Gastrocnemius medialis (tissue), 4 donors: Measurements from ENCODE around the gene CAMK1. TPM values are rescaled to one million over a fixed set of nuclear protein-coding genes. Genes with fewer than 3 reads are reported as not detected.
A peak's percentile ranks its signal among the peaks of the same experiment; 100 is the strongest.

ENCODE experiments used
- ATAC-seq, 2 donors: fragments of 150-250 bp; one replicate each; pipeline ENCODE4 v1.9.1; 2016
- DNase-seq, 2 donors: peaks; one replicate each; pipeline ENCODE4 v3.0.0-alpha.2; 2019
- H3K27ac ChIP-seq, 4 donors: fragments of 200-600 bp; sonication (generic); 1 replicate in 1 of 4; 2 replicates in 3 of 4; pipeline ENCODE4 v1.5.1; 2016 to 2018; ENCODE audit warnings: mild to moderate bottlenecking in 2 of 4, moderate library complexity in 1 of 4
- H3K27me3 ChIP-seq, 3 donors: fragments of 200-600 bp; sonication (generic) in 2 of 3; 1 replicate in 1 of 3; 2 replicates in 2 of 3; pipeline versions ENCODE4 v1.5.1 to v1.6.0; 2016 to 2019; ENCODE audit warnings: mild to moderate bottlenecking in 1 of 3, moderate library complexity in 1 of 3
- H3K36me3 ChIP-seq, 2 donors: fragments of 200-600 bp; sonication (generic) in 1 of 2; one replicate each; pipeline ENCODE4 v1.5.1; 2017 to 2018
- H3K4me1 ChIP-seq, 2 donors: fragments of 200-600 bp; sonication (generic) in 1 of 2; one replicate each; pipeline ENCODE4 v1.5.1; 2016 to 2017; ENCODE audit warnings: mild to moderate bottlenecking in 2 of 2
- H3K4me3 ChIP-seq, 4 donors: fragments of 200-600 bp; sonication (generic) in 3 of 4; 1 replicate in 1 of 4; 2 replicates in 3 of 4; pipeline ENCODE4 v1.5.1; 2016 to 2019; ENCODE audit warnings: mild to moderate bottlenecking in 2 of 4
- H3K9me3 ChIP-seq, 3 donors: fragments of 200-600 bp; sonication (generic) in 2 of 3; 1 replicate in 1 of 3; 2 replicates in 2 of 3; pipeline ENCODE4 v1.5.1; 2016 to 2019
- POLR2A ChIP-seq, 2 donors: fragments of 450-650 bp; IDR thresholded peaks; one replicate each; pipeline ENCODE4 v1.6.1; 2017; ENCODE audit warnings: antibody characterized with exemption in 2 of 2, mild to moderate bottlenecking in 2 of 2, moderate library complexity in 2 of 2
- in situ Hi-C, 4 donors: fragments of 200-750 bp; cut with MboI; loops; one replicate each; pipeline versions ENCODE4 v1.15.0 to v1.8.0; 2017; ENCODE audit warnings: low sequenced_read_pairs in 4 of 4
- intact Hi-C: fragments of 100-400 bp; cut with DNase I; formaldehyde crosslinking; loops from one replicate; pipeline ENCODE4 v1.15.1; 2023; ENCODE audit warnings: low total_unique reads
- total RNA-seq, 4 donors: library from RNA; depleted of rRNA; stranded (reverse); fragments of >200 nt; gene quantifications; one replicate each; pipeline versions ENCODE4 v1.1.0 to v1.2.3, GENCODE V29; 2016
- TF ChIP-seq, protein P1 (sequence below), 5 experiments: fragments of 450-650 bp in 3 of 5; fragments of 200-600 bp in 2 of 5; sonication (generic) in 2 of 5; IDR thresholded peaks in 4 of 5; conservative IDR thresholded peaks in 1 of 5; 1 replicate in 4 of 5; 2 replicates in 1 of 5; pipeline ENCODE4 v1.5.1; 2016 to 2019; ENCODE audit warnings: antibody characterized with exemption in 5 of 5, mild to moderate bottlenecking in 3 of 5, moderate library complexity in 3 of 5

CAMK1 gene
- 10 to 100 TPM in 1 of 4 donors, 1 to 10 TPM in 3; 2.1 to 11.6 (median 8.0) TPM for total RNA-seq

DNA sequence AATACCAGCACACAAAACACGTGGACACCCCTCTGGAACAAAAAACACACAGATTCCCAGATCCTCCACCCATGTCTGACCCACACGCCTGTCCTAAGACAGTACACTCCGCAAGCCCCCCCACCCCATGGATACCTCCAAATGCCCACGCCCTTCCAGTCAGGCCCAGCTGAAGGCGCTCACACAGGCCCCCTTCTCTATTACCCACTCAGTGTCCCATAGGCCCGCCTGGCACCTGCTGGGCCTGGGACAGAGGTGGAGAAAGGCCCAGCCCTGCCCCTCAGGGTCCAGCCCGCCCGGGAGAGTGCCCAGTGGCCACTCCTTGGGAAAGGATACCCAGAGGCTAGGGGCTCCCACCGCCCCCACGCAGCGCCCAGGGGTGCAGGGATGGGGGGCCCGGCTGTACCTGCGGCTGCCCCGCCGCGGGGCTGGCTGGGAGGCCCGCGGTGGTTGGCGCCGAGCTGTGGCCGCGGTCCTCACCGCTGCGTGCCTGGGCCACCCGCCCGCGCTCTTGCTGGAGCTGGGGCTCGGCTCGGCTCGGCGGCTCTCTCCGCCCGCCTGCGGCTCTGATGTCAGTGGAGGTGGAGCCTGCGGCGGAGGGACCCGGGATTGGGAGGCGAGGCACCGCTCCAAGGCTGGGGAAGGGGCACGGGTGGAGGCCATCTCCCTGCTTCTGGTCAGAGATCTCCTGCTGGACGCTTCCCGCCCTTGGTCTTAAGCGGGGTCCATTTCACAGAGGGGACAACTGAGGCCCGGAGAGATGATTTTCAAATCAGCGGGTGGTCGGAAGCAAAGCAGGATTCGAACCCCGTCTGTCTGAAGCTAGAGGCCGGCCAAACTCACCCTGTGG lies at the start of gene CAMK1:
Gene CAMK1 (minus strand): TSS at position 522 of the 850 bp plus-strand sequence. CDS start 2,198 bp downstream, outside the sequence.
- Histone ChIP-seq H3K27ac (peak within 1 kb of the TSS; percentile 64 to 80 (median 78)), H3K9me3 (no peaks in the 10 kb centered on the region), H3K27me3 (no peaks in the 10 kb centered on the region), H3K4me3 (peak within 1 kb of the TSS; percentile 60 to 64 (median 62)), H3K4me1 (peaks cover 9 to 11% of the 10 kb centered on the region in 2 donors), H3K36me3 (no peaks in the 10 kb centered on the region)
- peak; percentile 50 to 53 for DNase-seq
- in situ Hi-C loops: no loop called here
- TF ChIP-seq, protein P1, sequence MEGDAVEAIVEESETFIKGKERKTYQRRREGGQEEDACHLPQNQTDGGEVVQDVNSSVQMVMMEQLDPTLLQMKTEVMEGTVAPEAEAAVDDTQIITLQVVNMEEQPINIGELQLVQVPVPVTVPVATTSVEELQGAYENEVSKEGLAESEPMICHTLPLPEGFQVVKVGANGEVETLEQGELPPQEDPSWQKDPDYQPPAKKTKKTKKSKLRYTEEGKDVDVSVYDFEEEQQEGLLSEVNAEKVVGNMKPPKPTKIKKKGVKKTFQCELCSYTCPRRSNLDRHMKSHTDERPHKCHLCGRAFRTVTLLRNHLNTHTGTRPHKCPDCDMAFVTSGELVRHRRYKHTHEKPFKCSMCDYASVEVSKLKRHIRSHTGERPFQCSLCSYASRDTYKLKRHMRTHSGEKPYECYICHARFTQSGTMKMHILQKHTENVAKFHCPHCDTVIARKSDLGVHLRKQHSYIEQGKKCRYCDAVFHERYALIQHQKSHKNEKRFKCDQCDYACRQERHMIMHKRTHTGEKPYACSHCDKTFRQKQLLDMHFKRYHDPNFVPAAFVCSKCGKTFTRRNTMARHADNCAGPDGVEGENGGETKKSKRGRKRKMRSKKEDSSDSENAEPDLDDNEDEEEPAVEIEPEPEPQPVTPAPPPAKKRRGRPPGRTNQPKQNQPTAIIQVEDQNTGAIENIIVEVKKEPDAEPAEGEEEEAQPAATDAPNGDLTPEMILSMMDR (IDR thresholded peaks at IDR 0.05 in 4 of 5, conservative IDR thresholded peaks at IDR 0.05 in 1 of 5): no peak
- TF ChIP-seq POLR2A (IDR thresholded peaks at IDR 0.05): peak; percentile 52 to 61
- intact Hi-C loops: no loop called here
- ATAC-seq: peak; percentile 68 to 77

DNA sequence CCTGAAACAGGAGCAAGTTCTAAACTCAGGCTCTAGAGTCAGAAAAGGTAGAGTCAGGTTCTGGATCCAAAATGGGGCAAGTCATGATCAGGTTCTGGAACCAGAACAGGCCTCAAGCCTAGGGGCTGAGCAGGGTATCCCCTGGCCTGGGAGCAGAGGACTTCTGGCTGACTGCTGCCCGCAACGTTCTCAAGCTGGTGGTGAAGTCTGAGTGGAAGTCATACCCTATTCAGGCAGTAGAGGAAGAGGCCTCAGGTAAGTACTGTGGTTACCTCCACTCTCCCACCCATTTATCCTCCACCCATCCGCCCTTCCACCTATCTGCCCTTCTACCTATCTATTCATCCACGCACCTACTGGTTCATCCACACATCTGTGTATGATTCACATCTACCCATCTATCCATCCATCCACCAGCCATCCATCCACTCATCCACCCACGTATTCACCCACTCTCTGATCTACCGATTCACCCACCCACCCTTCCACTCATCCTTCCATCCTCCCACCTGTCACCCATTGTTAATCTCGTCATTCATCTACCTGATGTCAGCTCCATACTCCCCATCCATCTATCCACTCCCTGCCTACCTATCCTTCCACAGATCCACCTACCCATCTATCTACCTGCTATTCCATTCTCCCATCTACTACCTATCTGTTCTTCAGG lies 49.1 kb upstream of the CAMK1 start:
- intact Hi-C loops: no loop called here
- no peak for DNase-seq
- TF ChIP-seq POLR2A (IDR thresholded peaks at IDR 0.05): no peak
- TF ChIP-seq, protein P1 (IDR thresholded peaks at IDR 0.05 in 4 of 5, conservative IDR thresholded peaks at IDR 0.05 in 1 of 5): no peak
- Histone ChIP-seq H3K36me3 (no peaks in the 10 kb centered on the region), H3K27me3 (no peaks in the 10 kb centered on the region), H3K9me3 (no peaks in the 10 kb centered on the region), H3K27ac (no peak overlapping the region), H3K4me3 (no peak overlapping the region), H3K4me1 (peaks cover 0 to 7% of the 10 kb centered on the region in 2 donors)
- ATAC-seq: no peak
- in situ Hi-C loops: no loop called here

DNA sequence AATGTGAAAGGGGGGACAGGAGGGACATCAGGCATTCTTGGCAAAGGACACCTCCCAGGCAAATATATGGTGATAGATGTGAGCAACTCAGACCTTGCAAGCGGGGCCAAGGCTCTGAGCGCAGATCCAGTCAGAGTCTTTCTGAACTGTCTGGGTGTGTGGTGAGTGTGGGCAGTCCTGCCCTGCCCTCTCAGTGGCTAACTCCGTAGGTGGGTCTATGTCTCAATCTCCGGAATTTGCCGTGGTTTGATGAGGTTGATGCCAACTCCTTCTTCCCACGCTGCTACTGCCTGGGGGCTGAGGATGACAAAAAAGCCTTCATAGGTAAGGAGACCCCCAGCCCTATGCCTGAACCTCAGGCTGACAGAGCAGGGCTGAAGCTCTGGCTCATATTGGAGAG lies 47.7 kb upstream of the CAMK1 start:
- H3K4me1 ChIP-seq: peaks cover 0 to 7% of the 10 kb centered on the region in 2 donors
- no peaks in the 10 kb centered on the region for H3K27me3 ChIP-seq
- DNase-seq: no peak
- H3K27ac ChIP-seq: peak overlapping the region in 1 of 4 donors; percentile 35
- no peak for ATAC-seq
- intact Hi-C loops: no loop called here
- H3K4me3 ChIP-seq: no peak overlapping the region
- no peaks in the 10 kb centered on the region for H3K9me3 ChIP-seq
- H3K36me3 ChIP-seq: no peaks in the 10 kb centered on the region
- in situ Hi-C loops: no loop called here
- TF ChIP-seq POLR2A (IDR thresholded peaks at IDR 0.05): no peak
- TF ChIP-seq, protein P1 (IDR thresholded peaks at IDR 0.05 in 4 of 5, conservative IDR thresholded peaks at IDR 0.05 in 1 of 5): no peak

DNA sequence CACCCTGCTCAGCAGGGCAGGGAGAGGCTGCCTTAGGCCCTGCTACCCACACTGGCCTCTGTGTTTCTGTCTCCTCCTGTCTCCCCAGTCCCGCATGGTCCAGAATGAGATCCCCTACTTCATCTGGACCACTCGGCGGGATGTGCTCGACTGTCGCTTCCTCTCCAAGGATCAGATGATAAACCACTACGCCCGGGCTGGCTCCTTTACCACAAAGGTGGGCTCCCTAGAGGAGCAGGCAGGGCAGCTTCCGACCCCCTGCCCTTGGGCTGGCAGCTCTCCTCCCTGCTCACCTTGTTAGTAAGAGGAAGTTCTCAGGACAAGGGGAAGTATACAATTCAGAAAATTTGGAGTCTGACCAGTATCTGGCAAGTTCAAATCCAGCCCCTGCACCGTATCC lies 46.2 kb upstream of the CAMK1 start:
- ATAC-seq (no peak), DNase-seq (no peak)
- Histone ChIP-seq H3K4me3 (no peak overlapping the region), H3K4me1 (peaks cover 3 to 10% of the 10 kb centered on the region in 2 donors), H3K9me3 (no peaks in the 10 kb centered on the region), H3K27ac (no peak overlapping the region), H3K27me3 (no peaks in the 10 kb centered on the region), H3K36me3 (no peaks in the 10 kb centered on the region)
- intact Hi-C loops: no loop called here
- in situ Hi-C loops: no loop called here
- no peak for TF ChIP-seq POLR2A (IDR thresholded peaks at IDR 0.05)
- TF ChIP-seq, protein P1 (IDR thresholded peaks at IDR 0.05 in 4 of 5, conservative IDR thresholded peaks at IDR 0.05 in 1 of 5): no peak
